Non-pigmented ciliary epithelial cell (primary cell): ENCODE data around the gene CDKAL1.
A peak's percentile ranks its signal among the peaks of the same experiment; 100 is the strongest.

Experiments used
- DNase-seq: peaks from one replicate; pipeline ENCODE4 v3.0.0-alpha.2; 2010; ENCODE audit warnings: low read depth

The CDKAL1 gene

DNA sequence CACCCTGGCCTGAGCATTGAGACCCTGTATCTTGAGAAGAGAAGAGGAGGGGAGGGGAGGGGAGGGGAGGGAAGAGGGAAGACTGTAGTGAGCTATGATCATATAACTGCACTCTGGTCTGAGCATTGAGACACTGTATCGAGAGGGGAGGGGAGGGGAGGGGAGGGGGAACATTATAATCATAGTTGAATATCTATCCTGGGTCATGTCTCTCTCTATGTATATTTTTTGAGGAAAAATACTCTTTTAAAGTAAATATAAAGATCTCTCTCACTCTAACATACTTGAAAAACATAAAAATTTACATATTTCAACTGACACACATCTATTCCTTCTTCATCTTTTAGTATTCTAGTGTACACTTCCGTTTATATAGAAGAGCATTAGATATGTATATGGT lies 431.0 kb downstream of the CDKAL1 start:
- DNase-seq, result no peak

DNA sequence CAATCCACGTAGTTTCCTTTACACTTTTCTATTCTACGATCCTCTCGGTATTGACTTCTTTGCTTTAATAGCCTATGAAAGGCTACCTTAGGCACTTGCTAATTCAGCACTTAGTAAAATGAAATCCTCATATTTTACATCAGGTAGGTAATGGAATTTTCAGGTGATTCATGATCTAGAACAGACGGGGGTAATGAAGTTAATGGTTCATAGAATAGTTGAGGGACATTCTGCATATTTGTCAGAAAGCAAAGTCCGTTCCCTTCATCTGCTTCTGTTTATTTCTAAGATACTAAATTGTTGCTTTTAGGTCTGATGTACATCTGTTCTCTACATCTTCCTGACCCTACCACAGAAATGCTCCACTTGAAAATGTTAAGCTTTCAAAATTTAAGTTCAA lies 431.7 kb downstream of the CDKAL1 start:
- no peak for DNase-seq

DNA sequence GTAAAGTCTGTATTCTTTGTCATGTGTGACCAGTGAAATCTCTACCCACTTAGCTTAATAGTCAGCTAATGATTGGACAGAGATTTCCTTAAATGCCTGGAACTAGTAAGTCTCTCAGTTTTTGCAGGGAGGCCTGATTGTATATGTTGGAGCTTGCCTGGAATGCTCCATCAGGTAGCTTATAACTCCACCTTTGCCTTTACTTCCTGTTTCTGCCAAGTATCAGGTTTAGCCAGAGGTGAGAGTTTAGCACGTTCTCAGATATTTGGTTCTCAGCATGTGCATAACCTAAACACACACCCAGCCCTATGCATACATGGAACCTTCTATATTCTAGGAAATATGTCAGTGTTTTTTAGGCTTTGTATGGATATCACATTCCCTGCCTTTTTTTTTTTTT lies 435.3 kb downstream of the CDKAL1 start:
- no peak for DNase-seq

DNA sequence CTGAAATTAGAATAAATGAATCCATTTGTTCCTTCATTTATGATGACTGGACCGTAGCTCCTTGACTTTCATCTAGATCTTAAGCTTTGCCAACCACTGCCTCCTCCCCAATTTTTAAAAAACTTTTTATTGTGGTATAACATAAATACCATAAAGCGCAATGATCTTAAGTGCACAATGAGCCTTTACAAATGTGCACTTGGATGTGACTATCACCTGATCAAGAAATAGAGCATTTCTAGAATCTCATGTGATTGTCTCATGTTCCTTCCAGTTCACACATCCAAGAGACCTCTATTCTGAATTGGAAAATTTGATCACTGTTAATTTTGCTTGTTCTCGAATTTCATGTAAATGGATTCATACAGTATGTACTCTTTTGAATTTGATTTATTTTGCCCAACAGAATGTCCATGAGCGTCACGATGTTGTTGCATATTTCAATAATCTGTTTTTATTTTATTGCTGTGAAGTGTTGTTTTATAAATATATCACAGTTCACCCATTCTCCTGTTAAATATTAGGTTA lies 442.2 kb downstream of the CDKAL1 start:
- no peak for DNase-seq

DNA sequence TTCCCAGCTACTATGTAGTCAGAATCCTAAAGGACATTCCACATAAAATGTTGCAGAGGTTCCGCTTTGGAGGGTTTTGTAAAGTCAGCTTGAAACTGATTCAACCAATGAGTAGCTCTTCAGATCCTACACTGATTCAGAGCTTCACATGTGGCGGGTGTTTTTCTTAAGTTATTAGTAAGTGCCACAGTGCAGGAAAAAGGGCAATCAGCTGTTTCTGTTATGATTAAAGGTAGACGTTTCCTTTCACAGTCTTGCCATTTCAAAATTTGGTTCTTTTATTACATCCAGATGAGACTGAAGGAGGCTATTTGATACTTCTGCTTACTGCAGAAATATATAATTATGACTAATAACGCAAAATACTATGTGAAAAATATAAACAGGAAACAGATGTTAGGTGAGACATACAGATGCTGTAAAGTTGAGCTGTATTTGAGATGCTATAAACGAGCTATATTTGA lies 443.9 kb downstream of the CDKAL1 start:
- DNase-seq, result peak; percentile 18

DNA sequence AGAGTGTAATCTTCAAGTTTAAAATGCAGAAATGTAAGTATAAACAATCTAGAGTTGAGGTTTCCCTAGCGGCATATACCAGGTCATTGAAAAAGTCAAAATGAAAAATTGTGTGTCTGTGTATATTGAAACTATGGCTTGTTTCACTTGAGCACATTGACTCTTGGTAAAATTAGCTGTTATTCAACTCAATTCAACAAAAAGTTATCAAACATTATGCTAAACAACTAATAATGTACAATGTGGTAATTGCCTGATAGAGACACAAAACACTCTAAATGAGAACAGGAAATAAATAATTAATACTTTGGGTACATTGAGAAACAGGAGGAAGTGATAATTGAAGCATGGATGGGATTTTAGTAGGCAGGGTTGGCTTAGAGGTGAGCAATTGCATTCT lies 444.8 kb downstream of the CDKAL1 start:
- DNase-seq, result no peak

DNA sequence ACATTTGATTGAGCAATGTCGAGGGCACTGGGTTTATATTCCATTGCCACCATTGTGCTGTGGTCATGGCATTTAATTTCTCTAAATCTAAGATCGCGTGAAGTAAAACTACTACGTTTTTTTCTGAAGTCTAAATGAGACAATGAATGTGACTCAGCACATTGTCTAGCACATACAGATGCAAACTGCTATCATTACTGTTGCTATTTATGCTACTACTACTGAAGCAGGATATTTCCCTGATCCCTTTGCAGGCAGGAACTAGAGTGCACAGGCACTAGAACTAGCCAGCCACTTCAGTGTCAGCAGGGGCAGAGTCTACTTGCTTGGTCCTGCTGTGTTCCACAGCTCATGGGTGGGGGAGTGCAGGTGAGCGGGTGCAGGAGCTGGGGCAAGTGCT lies 449.7 kb downstream of the CDKAL1 start:
- no peak for DNase-seq

DNA sequence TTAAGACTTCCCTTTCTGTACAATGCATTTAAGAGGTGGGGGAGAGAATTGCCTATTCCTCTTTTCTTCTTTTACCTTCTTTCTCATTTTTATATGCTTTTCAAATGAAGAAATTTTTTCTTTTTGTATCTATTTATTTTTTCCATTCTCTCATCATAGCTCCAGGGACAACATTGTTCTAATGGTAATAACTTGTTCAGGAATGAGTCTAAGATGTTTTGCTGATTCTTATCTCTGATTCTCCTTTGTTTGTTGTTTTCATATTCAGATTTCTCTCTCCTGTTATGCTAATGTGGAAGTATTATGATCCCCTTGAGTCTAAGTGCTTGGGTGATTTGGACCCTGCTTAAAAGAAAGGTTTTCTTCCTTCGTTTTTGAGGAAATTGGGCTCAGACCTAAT lies 451.6 kb downstream of the CDKAL1 start:
- no peak for DNase-seq

DNA sequence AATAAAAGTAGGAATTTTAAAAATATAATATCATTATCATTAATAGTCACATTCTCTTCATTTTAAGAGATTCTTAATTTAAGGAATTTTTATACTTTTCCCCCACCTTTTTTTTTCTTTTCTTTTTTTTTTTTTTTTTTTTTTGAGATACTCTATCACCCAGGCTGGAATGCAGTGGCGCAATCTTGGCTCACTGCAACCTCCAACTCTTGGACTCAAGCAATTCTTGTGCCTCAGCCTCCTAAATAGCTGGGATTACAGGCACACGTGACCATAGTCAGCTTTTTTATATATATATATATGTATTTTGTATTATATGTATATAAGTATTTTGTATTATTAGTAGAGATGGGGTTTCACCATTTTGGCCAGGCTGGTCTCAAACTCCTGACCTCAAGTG lies 457.7 kb downstream of the CDKAL1 start:
- DNase-seq, result no peak

DNA sequence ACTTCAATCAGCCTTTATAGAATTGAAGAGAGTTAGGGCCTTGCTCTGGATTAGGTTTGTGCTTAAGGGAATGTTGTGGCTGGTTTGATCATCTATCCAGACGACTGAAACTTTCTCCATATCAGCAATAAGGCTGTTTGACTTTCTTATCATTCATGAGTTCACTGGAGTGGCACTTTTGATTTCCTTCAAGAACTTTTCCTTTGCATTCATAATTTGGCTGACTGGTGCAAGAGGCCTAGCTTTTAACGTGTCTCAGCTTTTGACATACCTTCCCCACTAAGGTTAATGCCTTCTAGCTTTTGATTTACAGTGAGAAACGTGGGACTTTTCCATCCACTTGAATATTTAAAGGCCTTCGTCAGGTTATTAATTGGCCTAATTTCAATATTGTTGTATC lies 461.8 kb downstream of the CDKAL1 start:
- DNase-seq, result no peak

DNA sequence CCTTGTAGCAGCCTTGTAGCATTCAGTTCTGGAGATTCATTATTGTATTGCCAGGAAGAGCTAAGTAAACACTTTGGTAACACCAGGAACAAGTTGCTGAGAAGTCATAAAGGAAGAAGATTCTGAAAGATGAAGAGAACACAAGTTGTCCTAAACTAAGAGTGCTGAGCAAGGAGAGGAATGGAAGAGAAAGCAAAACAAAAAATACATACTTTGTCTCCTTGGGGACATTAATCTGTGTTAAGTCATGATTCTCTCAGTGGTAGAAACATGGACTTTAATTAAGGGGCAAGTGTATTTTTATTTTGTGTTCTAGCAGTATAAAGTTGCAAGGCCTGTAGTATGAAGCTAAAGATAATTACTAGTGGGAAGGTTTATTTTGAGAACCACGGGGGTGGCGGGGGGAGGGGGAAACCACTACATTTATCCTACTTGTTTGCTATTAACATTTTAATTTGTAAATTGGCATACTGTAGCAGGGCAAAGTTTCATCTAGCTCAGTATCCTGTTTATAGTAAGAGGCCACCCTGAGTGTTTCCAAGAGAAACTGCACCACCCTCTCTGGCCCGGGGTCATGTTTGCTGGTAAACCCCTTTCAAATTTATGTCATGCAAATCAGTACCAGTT lies 463.0 kb downstream of the CDKAL1 start:
- no peak for DNase-seq

DNA sequence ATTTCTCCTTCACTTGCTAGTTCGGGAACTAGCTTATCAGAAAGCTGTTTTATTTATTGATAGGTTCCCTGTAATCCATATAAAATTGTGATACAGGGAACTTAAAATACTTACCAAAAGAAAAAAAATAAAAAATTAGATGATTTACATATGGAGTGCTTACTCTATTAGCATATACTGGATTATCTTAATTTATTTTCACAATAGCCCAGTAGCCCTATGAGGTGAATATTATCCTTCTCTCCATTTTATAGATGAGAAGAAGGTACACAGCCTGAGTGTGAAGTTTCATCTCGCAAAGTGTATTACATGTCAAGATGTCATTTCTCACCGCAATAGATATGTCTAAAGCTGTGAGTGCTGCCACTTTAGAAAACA lies 463.5 kb downstream of the CDKAL1 start:
- DNase-seq, result no peak

DNA sequence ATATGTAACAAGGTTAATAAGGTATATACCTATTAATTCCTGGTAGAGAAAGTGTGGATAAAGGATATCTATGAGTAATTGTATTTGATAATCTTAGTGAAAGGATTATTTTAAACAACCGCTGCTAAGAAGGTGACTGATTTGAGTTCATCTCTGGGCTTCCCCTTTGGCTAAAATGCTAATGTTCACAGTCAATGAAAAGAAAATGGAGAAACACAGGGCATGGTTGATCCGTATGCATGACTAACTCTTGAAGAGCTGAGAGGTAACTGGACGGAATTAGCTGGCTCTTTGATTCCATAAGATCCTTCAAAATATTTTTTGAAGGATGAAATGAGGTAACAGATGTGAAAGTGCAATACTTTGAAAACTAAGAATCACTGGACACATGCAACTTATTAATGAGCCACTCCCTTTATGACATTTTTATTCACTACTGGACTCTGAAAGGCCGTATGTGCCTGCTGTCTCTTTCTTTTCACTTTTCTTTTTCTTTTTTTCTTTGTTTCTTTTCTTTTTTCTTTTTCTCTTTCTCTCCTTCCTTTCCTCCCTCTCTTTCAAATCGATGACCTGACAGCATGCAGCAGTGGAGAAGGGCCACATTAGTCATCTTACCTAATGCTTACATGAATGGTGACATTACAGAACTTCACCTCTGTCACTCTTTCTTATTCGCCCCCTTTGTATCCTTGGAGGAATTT lies 464.6 kb downstream of the CDKAL1 start:
- no peak for DNase-seq

DNA sequence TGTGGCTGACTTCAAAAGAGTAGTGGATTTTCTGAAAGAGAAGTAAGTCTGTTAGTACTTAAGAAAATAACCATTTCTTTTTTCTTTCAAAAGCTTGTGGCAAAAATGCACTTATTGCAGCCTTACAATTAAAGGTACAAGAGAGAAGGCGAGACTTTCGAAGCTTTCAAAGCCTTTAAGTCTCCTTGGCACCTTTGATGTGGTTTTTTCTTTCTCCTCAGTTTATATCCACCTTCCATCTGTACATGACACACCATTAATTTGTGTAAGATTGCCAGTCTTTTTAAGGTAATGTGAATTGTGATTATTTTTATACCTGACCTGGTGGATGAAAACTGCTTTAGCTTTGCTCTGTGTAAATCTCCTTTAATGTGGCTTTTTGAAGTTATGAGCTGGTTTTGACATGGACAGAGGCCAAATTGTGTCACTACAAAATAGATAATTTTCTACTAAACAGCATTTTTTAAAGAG lies 466.1 kb downstream of the CDKAL1 start:
- DNase-seq, result no peak

DNA sequence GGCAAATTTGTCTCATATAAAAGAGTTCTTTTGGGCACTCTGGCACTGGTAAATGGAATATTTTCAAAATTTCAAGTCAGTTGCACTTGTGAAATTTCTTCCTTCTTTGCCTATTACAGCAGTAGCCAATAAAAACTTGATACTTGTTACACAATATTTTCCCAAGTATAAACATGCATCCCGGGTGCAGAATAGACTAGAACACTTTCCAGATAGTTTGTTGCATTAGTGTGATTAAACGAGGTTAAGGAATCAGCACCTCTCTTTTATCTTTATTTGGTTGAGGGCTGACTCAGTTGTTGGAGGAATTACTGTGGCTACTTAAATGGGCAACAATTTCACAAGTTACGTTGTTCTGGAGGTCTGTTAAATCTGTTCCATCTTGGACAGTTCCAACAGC lies 467.5 kb downstream of the CDKAL1 start:
- DNase-seq, result no peak

DNA sequence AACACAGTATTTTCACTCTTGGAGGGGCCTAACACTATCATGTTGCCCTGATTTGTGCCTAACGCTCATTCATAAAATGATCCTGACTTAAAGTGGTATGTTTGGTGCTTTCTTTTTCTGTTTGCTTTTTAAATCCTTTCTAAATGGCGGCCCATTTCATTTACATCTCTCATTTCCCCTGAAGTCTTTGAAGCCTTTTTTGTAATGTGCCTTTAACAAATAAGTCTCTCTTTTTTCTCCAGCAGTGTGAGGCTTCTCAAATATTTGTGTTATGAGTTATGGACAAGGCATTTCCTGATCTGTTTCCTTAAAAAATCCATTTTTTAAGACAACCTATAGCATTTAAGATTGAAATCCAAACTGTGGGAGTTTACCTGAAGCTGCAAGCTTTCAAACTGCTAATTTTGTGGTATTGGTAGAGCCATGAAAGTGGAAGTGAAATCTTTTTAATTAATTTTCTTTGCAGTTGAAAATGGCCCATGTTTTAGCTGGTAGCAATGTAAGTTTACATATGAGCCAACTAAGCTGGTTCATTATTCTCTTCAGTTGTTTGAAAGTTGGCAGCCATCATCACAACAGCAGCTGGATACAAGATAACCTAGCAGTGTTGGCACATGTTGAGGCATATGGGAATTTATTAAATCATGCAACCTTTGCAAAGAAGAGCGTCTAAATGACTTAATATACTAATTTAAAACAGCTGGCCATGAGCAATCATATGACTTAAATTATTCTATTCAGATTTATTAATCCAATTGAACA lies 469.7 kb downstream of the CDKAL1 start:
- peak; percentile 55 for DNase-seq

DNA sequence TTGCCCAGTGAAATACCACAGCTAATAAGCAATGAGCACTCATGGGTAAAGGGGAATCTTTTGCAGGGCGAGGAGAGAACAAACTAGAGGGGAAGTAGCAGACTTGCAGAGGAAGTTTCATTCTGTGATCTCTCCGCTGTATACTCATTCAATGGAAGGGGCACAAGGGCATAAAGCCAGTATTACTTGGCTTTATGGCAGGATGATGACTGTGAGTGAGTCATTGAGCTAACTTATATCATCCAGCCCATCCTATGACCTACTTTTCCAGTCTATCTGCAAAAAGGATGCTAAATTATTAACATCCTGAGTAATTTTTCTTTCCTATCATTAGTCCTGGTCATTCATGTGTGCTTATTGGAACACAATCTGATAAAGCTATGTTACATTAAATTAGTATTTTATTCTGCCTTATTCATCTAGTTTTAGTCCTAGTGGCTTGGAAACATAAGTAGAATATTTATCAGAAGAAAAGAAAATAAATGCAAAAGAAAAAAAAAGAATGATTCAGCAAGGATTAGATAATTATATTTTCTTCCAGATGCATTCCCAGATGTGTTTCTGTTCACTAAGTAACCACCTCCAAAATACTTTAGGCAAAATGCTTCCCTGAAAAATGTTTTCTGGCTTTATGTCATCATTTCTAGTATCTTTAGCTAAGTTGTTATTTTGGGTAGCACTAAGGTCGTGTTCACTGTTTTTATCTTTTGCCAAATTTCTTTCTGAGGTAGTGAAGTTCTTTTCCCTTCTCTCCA lies 471.7 kb downstream of the CDKAL1 start:
- DNase-seq, result peak; percentile 69

DNA sequence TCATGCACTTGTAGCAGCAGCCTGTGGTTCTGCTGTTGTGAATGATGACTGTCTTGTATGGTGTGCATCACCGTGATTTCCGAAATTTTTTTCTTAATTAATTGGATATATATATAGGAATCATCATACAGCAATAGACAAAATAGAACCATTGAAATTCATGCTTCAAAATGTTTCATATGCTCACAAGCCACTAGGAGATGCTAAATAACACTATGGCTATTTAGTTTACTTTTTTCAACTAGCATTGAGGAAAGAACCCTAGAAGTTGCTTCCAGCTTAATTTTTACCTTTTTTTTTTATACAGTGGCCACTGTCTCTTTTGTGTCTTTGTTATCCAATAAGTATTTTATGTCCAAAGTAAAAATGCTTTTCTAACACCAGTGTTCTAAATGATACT lies 485.4 kb downstream of the CDKAL1 start:
- no peak for DNase-seq

DNA sequence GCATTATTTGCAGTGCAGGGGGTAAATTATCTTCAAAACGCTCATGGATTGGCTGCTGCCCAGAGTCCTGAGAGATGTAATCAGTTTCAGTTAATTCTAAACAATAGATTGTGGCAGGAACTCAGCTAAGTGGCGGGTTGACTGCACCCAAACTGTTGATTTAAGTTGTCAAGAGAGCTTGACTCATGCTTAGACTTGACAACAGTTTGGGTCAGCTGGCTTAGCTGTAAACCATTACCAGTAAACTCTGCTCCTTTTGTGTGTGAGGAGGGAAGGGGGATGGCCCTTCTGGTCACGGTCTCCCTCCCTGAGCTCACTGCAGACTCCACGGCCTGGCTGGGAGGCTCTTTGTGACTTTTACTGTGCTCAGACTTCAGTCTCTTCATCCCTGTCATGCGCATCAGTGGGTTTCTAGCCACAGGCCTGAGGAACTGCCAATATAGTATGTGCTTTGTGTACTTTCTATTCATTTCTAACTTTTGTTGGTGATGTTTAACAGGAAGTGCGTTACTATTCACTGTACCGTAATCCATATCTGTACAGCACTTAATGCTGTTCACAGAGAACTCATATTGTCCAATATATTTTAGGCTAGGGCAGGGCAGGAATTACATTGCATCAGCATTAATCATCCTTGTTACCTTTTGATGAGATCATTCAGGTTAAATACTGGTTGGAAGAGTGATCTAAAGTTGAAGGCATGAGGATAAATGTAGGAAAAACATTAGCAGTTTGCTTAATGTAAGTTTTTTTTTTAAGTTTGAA lies 488.3 kb downstream of the CDKAL1 start:
- peak; percentile 73 for DNase-seq

DNA sequence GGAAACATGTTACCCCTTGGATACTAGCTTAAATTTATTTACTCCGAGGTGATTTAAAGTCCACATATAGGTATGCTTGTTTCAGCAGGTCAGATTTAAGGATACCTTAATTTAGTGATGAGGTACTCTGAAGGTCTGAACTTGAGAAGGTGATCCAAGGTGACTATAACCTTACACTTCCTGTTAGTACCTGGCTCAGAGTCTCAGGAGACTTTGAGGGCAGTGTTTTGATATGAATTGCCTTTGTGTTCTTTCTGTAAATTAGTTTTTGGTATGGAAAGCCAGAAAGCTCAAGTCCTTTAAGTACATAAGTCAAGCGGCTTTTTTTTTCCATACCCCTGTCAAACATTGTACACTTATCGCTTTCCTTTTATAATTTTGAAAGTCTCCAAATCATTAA lies 489.0 kb downstream of the CDKAL1 start:
- no peak for DNase-seq

DNA sequence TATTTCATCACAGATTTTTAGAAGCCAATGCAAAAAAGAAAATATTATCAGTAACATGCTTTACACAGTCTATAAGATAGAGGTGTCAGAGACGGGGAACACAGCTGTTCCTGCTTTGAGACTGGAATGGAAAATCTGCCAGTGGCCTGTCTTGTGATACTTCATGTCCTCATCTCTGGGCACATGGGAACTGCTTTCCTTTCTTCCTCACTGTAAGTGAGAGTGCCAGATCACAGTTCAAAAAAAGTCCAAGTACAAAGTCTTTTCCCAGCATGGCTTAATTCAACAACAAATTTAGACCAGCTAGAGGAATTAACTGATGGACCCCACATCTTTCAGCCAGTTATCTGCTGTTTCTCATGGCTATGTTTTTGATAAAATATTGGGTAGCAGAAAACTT lies 490.4 kb downstream of the CDKAL1 start:
- DNase-seq, result no peak
